ENCODE results near the gene GPA33. TPM values are rescaled to one million over a fixed set of nuclear protein-coding genes. Genes with fewer than 3 reads are reported as not detected.

GPA33 gene
- total and polyA plus RNA-seq, 4 donors = 0.26 to 1.5 (median 0.70) TPM

- WGBS, 2 donors = 95% methylated on average over 4 of the region's 4 CpGs
- H3K27ac ChIP-seq (ENCODE audit: low read depth in 1 of 2, low read length in 1 of 2) = no peak overlapping the region
These were observed 32.4 kb upstream of the GPA33 start for GRCh38 chr1:167122568-167122967.

DNA sequence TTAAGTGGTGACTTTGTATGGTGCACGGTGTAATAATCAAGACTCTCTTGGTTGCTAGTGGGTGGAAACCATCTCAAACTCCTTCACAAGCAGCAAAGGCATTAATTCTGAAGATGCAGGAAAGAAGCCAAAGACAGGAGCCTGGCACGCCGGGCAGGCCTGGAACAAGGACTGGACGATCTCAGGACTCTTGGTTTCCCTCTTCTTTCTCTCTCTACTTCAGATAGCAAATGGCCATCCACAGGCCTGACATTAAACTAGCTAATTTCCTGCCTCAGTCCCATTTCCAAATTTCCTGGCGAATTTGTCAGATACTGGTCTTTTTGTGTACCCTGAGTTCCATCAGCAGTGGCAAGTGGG is 31.9 kb upstream of the GPA33 start:
- no peak overlapping the region for H3K9ac ChIP-seq (ENCODE audit: insufficient read depth in 1 of 2, low read length in 2 of 2)
- H3K27me3 ChIP-seq (ENCODE audit: control insufficient read depth in 3 of 3, insufficient read depth in 3 of 3, low read length in 2 of 3) = peaks cover 0 to 7% (median 7%) of the 10 kb centered on the region in 3 donors
- TF ChIP-seq, protein P1, sequence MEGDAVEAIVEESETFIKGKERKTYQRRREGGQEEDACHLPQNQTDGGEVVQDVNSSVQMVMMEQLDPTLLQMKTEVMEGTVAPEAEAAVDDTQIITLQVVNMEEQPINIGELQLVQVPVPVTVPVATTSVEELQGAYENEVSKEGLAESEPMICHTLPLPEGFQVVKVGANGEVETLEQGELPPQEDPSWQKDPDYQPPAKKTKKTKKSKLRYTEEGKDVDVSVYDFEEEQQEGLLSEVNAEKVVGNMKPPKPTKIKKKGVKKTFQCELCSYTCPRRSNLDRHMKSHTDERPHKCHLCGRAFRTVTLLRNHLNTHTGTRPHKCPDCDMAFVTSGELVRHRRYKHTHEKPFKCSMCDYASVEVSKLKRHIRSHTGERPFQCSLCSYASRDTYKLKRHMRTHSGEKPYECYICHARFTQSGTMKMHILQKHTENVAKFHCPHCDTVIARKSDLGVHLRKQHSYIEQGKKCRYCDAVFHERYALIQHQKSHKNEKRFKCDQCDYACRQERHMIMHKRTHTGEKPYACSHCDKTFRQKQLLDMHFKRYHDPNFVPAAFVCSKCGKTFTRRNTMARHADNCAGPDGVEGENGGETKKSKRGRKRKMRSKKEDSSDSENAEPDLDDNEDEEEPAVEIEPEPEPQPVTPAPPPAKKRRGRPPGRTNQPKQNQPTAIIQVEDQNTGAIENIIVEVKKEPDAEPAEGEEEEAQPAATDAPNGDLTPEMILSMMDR (IDR thresholded peaks at IDR 0.05; ENCODE audit: control extremely low read depth, extremely low read depth) = no peak
- no peak for DNase-seq
- no peak overlapping the region for H3K4me3 ChIP-seq
- H3K36me3 ChIP-seq (ENCODE audit: control insufficient read depth in 4 of 4, insufficient read depth in 4 of 4, low read length in 4 of 4) = no peaks in the 10 kb centered on the region
- ATAC-seq (ENCODE audit: insufficient read depth, low FRiP score) = no peak
- 83 to 89% methylated on average over 5 of the region's 5 CpGs for WGBS, 2 donors
- H3K4me1 ChIP-seq (ENCODE audit: control insufficient read depth in 5 of 5, insufficient read depth in 5 of 5, low read length in 5 of 5) = peaks cover 0 to 9% (median 6%) of the 10 kb centered on the region in 5 donors
- no peak overlapping the region for H3K27ac ChIP-seq (ENCODE audit: low read depth in 1 of 2, low read length in 1 of 2)
- peaks cover 0 to 1% (median 0%) of the 10 kb centered on the region in 4 donors for H3K9me3 ChIP-seq (ENCODE audit: control insufficient read depth in 4 of 4, insufficient read depth in 3 of 4, low read length in 3 of 4)

More at GRCh38 chr1:167122568-167122967, 32.4 kb upstream of the GPA33 start:
- Histone ChIP-seq H3K36me3 (ENCODE audit: control insufficient read depth in 4 of 4, insufficient read depth in 4 of 4, low read length in 4 of 4) (no peaks in the 10 kb centered on the region), H3K27me3 (ENCODE audit: control insufficient read depth in 3 of 3, insufficient read depth in 3 of 3, low read length in 2 of 3) (peaks cover 0 to 7% (median 7%) of the 10 kb centered on the region in 3 donors), H3K9ac (ENCODE audit: insufficient read depth in 1 of 2, low read length in 2 of 2) (no peak overlapping the region), H3K4me1 (ENCODE audit: control insufficient read depth in 5 of 5, insufficient read depth in 5 of 5, low read length in 5 of 5) (peaks cover 0 to 9% (median 6%) of the 10 kb centered on the region in 5 donors), H3K4me3 (no peak overlapping the region), H3K9me3 (ENCODE audit: control insufficient read depth in 4 of 4, insufficient read depth in 3 of 4, low read length in 3 of 4) (peaks cover 0 to 1% (median 0%) of the 10 kb centered on the region in 4 donors)
- DNase-seq (no peak), ATAC-seq (ENCODE audit: insufficient read depth, low FRiP score) (no peak)
- TF ChIP-seq, protein P1 (IDR thresholded peaks at IDR 0.05; ENCODE audit: control extremely low read depth, extremely low read depth) = no peak

- 12% methylated on average over 47 of the region's 47 CpGs for WGBS, 2 donors
These were observed 31.4 kb upstream of the GPA33 start for GRCh38 chr1:167121375-167122120.

More at GRCh38 chr1:167121375-167122120, 31.4 kb upstream of the GPA33 start:
- Histone ChIP-seq H3K36me3 (ENCODE audit: control insufficient read depth in 4 of 4, insufficient read depth in 4 of 4, low read length in 4 of 4) (no peaks in the 10 kb centered on the region), H3K9ac (ENCODE audit: insufficient read depth in 1 of 2, low read length in 2 of 2) (no peak overlapping the region), H3K27ac (ENCODE audit: low read depth in 1 of 2, low read length in 1 of 2) (no peak overlapping the region), H3K27me3 (ENCODE audit: control insufficient read depth in 3 of 3, insufficient read depth in 3 of 3, low read length in 2 of 3) (peaks cover 0 to 7% (median 7%) of the 10 kb centered on the region in 3 donors), H3K4me1 (ENCODE audit: control insufficient read depth in 5 of 5, insufficient read depth in 5 of 5, low read length in 5 of 5) (peaks cover 0 to 9% (median 6%) of the 10 kb centered on the region in 5 donors), H3K4me3 (peak overlapping the region; percentile 32), H3K9me3 (ENCODE audit: control insufficient read depth in 4 of 4, insufficient read depth in 3 of 4, low read length in 3 of 4) (no peaks in the 10 kb centered on the region)
- peak; percentile 42 to 64 (median 61) for DNase-seq
- TF ChIP-seq, protein P1 (IDR thresholded peaks at IDR 0.05; ENCODE audit: control extremely low read depth, extremely low read depth) = no peak
- peak; percentile 54 for ATAC-seq (ENCODE audit: insufficient read depth, low FRiP score)
